HG02938 (cell line): Measurements from ENCODE around the gene SCFD2.
A peak's percentile ranks its signal among the peaks of the same experiment; 100 is the strongest.

ENCODE experiments used
- ATAC-seq: cut with Tn5 transposase; IDR thresholded peaks from one replicate; pipeline ENCODE4 v1.9.1; 2021; ENCODE audit warnings: mild to moderate bottlenecking, moderate library complexity; ENCODE audit not compliant: unreplicated experiment

The SCFD2 gene

GRCh38 chr4:53118676-53119075 lies 247.2 kb downstream of the SCFD2 start:
- no peak for ATAC-seq

- no peak for ATAC-seq
Measured at GRCh38 chr4:53116954-53117353, 248.9 kb downstream of the SCFD2 start.

GRCh38 chr4:53113431-53114225 lies 252.2 kb downstream of the SCFD2 start:
- no peak for ATAC-seq

GRCh38 chr4:53105313-53105712 lies 260.5 kb downstream of the SCFD2 start:
- no peak for ATAC-seq

- no peak for ATAC-seq
Measured at GRCh38 chr4:53103481-53103880, 262.4 kb downstream of the SCFD2 start.

- ATAC-seq, result no peak
Measured at GRCh38 chr4:53101191-53101581, 264.7 kb downstream of the SCFD2 start.

- ATAC-seq, result no peak
Measured at GRCh38 chr4:53100501-53101190, 265.2 kb downstream of the SCFD2 start.

GRCh38 chr4:53098681-53099121 lies 267.2 kb downstream of the SCFD2 start:
- no peak for ATAC-seq

- no peak for ATAC-seq
Measured at GRCh38 chr4:53094040-53094439, 271.8 kb downstream of the SCFD2 start.

- ATAC-seq, result no peak
Measured at GRCh38 chr4:53089936-53090729, 275.7 kb downstream of the SCFD2 start.

GRCh38 chr4:53088152-53088551 lies 277.7 kb downstream of the SCFD2 start:
- ATAC-seq, result no peak

- ATAC-seq, result no peak
Measured at GRCh38 chr4:53076374-53076958, 289.4 kb downstream of the SCFD2 start.

- peak; percentile 42 for ATAC-seq
Measured at GRCh38 chr4:53075162-53075785, 290.6 kb downstream of the SCFD2 start.

GRCh38 chr4:53068755-53069330 lies 297.0 kb downstream of the SCFD2 start:
- ATAC-seq, result no peak

GRCh38 chr4:53067125-53067802 lies 298.6 kb downstream of the SCFD2 start:
- no peak for ATAC-seq

- ATAC-seq, result no peak
Measured at GRCh38 chr4:53066155-53066554, 299.7 kb downstream of the SCFD2 start.

- no peak for ATAC-seq
Measured at GRCh38 chr4:53064609-53065008, 301.3 kb downstream of the SCFD2 start.

- ATAC-seq, result no peak
Measured at GRCh38 chr4:53061091-53061850, 304.6 kb downstream of the SCFD2 start.

- peak; percentile 74 for ATAC-seq
Measured at GRCh38 chr4:53060278-53060677, 305.6 kb downstream of the SCFD2 start.
